ENCODE data around the gene UGDH.
"Not testable (repeated sequence)": the region's sequence is repeated elsewhere in the genome, so short reads cannot be mapped to it uniquely, and the experiment has no call there.

Gene UGDH

GRCh38 chr4:39466747-39467146 is 60.5 kb downstream of the UGDH start:
- DNase-seq (ENCODE audit: extremely low read depth, low read depth), result no peak
- TF ChIP-seq, protein P1, sequence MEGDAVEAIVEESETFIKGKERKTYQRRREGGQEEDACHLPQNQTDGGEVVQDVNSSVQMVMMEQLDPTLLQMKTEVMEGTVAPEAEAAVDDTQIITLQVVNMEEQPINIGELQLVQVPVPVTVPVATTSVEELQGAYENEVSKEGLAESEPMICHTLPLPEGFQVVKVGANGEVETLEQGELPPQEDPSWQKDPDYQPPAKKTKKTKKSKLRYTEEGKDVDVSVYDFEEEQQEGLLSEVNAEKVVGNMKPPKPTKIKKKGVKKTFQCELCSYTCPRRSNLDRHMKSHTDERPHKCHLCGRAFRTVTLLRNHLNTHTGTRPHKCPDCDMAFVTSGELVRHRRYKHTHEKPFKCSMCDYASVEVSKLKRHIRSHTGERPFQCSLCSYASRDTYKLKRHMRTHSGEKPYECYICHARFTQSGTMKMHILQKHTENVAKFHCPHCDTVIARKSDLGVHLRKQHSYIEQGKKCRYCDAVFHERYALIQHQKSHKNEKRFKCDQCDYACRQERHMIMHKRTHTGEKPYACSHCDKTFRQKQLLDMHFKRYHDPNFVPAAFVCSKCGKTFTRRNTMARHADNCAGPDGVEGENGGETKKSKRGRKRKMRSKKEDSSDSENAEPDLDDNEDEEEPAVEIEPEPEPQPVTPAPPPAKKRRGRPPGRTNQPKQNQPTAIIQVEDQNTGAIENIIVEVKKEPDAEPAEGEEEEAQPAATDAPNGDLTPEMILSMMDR (IDR thresholded peaks at IDR 0.05; ENCODE audit: low read depth, low read length, missing control alignments), result no peak
- H3K4me3 ChIP-seq (replicated peaks; ENCODE audit: low read depth, low read length), result no peak overlapping the region

DNA sequence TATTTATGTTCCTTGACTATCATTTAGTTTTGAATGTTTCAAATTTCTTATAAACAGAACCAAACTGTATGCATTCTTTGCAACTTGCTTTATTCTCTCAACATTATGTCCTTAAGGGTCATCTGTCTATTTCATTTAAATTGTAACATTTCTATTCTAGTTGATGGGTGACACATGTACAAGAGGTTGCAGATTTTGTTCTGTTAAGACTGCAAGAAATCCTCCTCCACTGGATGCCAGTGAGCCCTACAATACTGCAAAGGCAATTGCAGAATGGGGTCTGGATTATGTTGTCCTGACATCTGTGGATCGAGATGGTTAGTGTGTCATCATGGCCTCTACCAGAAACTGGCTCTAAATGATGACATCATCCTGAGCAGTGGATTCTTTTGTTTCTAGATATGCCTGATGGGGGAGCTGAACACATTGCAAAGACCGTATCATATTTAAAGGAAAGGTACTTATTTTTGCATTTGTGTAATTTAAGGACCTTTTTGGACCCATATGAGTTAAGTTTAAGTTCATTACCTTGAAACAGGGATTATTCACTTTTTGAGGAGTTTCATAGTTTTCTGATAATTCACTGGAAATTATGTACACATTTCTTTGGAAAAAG is 62.2 kb downstream of the UGDH start:
- DNase-seq (ENCODE audit: extremely low read depth, low read depth), result peak; percentile 63
- H3K4me3 ChIP-seq (replicated peaks; ENCODE audit: low read depth, low read length), result no peak overlapping the region
- TF ChIP-seq, protein P1 (IDR thresholded peaks at IDR 0.05; ENCODE audit: low read depth, low read length, missing control alignments), result no peak

DNA sequence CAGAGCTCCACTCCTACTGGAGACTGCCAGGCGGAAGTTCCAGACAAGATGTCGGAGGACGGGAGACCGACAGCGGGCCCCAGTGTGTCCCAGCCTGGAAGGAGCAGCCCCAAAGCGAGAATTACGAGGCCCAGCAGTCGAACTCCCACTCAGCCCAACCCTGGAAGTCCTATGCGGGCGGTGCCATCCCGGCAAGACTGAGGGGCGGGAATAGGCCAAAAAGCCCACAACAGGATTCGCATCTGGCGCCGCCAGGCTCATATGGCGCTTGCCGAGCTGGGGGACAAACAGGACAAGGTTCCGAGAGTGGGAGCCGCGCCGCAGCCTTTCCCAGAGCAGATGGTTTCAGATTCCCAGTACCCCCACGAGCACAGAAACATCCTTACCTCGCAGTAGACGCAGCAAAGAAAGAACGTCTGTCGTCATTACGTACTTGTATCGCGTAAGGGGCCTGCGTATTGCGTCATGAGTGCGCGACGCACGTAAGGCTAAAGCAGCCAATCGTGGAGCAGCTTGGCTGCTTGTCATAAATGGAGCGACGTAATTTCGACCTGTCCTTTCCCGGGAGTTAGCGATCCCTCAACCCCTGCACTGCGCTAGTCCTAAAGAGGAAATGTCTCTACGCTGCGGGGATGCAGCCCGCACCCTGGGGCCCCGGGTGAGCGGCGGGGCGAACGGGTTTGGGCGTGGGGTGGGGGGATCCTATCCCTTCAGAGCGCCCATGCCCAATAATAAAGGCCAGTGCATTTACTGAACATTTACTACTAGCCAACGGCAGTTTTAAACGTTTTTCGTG is 68.5 kb downstream of the UGDH start, which contains the start of the genes LIAS and RPL9:
Gene LIAS (plus strand): TSS at position 552 of the 796 bp plus-strand sequence. CDS start 62 bp downstream, at position 614.
Gene RPL9 (minus strand): TSS at position 418 of the 796 bp plus-strand sequence. CDS start 483 bp downstream, outside the sequence.
- peak within 1 kb of the TSS; percentile 98 for H3K4me3 ChIP-seq (replicated peaks; ENCODE audit: low read depth, low read length)
- DNase-seq (ENCODE audit: extremely low read depth, low read depth), result peak; percentile 99
- TF ChIP-seq, protein P1 (IDR thresholded peaks at IDR 0.05; ENCODE audit: low read depth, low read length, missing control alignments), result no peak

DNA sequence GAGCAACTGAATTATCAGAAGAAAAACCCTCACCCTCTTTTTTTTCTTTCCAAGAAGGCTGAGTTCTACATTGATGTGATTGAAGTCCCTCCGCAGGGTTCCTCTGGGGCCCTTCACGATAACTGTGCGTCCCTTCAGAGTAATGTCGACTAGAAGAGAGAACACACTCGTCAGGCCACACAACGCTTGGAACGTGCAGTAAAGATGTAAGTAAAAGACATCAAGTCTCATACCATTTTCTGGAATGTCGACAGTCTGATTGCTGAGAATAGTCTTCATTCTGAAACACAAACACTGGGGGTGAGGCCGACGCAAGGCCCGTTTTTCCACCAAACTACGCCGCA is 69.1 kb downstream of the UGDH start:
- H3K4me3 ChIP-seq (replicated peaks; ENCODE audit: low read depth, low read length), result peak overlapping the region; percentile 98
- not testable (repeated sequence) for DNase-seq (ENCODE audit: extremely low read depth, low read depth)

DNA sequence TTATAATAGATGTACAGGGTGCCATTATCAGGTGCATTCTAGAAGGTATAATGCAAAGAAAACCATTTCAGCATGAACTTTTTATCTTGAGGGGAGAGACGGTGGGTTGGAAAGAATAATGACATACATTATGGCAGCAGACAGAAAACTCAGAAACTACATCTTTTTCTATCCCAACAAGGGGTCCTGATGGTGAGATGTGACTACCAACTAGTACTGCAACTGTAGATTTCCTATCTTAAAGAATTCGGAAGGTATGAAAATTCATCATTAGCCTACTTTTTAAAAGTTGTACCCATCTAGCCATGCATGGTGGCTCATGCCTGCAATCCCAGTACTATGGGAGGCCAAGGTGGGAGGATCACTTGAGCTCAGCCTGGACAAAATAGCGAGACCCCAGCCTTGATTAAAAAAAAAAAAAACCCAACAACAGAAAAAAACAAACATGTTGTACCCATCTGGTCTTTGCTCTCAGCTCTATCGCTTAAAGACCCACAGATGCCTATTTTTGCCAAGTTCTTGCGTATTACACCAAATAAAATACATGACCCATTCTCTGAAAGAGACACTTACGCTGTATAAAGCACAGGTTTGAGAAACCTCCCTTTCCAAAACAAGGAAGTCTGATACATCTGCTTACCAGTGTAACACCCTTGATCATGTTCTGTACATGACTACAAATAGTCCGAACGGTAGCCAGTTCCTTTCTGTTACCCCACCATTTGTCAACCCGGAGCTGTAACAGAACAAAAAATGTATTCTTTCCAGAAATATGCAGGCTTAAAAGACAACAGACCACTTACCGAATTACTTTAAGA is 70.1 kb downstream of the UGDH start:
- TF ChIP-seq, protein P1 (IDR thresholded peaks at IDR 0.05; ENCODE audit: low read depth, low read length, missing control alignments), result no peak
- H3K4me3 ChIP-seq (replicated peaks; ENCODE audit: low read depth, low read length), result peak overlapping the region; percentile 98
- DNase-seq (ENCODE audit: extremely low read depth, low read depth), result no peak

- TF ChIP-seq, protein P1 (IDR thresholded peaks at IDR 0.05; ENCODE audit: low read depth, low read length, missing control alignments), result no peak
- peak overlapping the region; percentile 98 for H3K4me3 ChIP-seq (replicated peaks; ENCODE audit: low read depth, low read length)
- no peak for DNase-seq (ENCODE audit: extremely low read depth, low read depth)
These were observed 71.8 kb downstream of the UGDH start for GRCh38 chr4:39455486-39455885.

GRCh38 chr4:39453738-39454137 is 73.5 kb downstream of the UGDH start:
- TF ChIP-seq, protein P1 (IDR thresholded peaks at IDR 0.05; ENCODE audit: low read depth, low read length, missing control alignments), result no peak
- no peak for DNase-seq (ENCODE audit: extremely low read depth, low read depth)
- no peak overlapping the region for H3K4me3 ChIP-seq (replicated peaks; ENCODE audit: low read depth, low read length)
